Tibial nerve (tissue), 3 donors: ENCODE measurements around the gene FMOD.

Experiments
- POLR2A ChIP-seq, 2 donors: fragments of 450-650 bp; IDR thresholded peaks; one replicate each; pipeline ENCODE4 v1.6.1; 2017; ENCODE audit warnings: antibody characterized with exemption in 2 of 2, mild to moderate bottlenecking in 2 of 2, moderate library complexity in 2 of 2
- TF ChIP-seq, protein P1 (sequence below), 5 experiments: fragments of 200-600 bp in 3 of 5; fragments of 450-650 bp in 2 of 5; sonication (generic) in 3 of 5; IDR thresholded peaks; one replicate each; pipeline ENCODE4 v1.5.1; 2016 to 2019; ENCODE audit warnings: antibody characterized with exemption in 5 of 5, mild to moderate bottlenecking in 3 of 5, moderate library complexity in 2 of 5

DNA sequence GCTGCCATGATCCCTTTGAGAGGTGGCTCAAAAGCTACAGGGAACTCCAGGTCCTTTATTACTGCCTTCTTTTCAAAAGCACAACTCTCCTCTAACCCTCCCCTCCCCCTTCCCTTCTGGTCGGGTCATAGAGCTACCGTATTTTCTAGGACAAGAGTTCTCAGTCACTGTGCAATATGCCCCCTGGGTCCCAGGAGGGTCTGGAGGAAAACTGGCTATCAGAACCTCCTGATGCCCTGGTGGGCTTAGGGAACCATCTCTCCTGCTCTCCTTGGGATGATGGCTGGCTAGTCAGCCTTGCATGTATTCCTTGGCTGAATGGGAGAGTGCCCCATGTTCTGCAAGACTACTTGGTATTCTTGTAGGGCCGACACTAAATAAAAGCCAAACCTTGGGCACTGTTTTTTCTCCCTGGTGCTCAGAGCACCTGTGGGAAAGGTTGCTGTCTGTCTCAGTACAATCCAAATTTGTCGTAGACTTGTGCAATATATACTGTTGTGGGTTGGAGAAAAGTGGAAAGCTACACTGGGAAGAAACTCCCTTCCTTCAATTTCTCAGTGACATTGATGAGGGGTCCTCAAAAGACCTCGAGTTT lies 42.5 kb downstream of the FMOD start:
- TF ChIP-seq, protein P1, sequence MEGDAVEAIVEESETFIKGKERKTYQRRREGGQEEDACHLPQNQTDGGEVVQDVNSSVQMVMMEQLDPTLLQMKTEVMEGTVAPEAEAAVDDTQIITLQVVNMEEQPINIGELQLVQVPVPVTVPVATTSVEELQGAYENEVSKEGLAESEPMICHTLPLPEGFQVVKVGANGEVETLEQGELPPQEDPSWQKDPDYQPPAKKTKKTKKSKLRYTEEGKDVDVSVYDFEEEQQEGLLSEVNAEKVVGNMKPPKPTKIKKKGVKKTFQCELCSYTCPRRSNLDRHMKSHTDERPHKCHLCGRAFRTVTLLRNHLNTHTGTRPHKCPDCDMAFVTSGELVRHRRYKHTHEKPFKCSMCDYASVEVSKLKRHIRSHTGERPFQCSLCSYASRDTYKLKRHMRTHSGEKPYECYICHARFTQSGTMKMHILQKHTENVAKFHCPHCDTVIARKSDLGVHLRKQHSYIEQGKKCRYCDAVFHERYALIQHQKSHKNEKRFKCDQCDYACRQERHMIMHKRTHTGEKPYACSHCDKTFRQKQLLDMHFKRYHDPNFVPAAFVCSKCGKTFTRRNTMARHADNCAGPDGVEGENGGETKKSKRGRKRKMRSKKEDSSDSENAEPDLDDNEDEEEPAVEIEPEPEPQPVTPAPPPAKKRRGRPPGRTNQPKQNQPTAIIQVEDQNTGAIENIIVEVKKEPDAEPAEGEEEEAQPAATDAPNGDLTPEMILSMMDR (IDR thresholded peaks at IDR 0.05) = no peak
- no peak for TF ChIP-seq POLR2A (IDR thresholded peaks at IDR 0.05)
